ENCODE data around the gene CACNA2D3.

DNA sequence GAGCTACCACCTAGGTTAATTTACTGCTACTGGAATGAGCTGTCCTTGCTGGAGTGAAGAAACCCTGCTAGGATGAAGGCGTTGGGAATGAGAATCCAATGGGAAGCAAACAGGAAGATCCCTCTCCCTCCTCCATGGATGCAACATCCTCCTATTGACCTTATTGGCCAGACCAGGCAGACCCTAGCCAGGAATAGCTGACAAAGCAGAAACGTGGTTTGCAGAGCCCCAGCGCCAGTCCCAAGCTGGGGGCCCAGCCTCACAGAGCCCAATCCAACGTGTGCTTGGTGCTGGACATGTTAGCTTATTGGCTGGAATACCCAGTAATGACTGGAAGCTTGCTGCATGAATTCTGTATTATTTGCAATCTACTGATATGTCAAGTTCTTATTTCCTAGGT is 532.4 kb downstream of the CACNA2D3 start:
- TF ChIP-seq CTCF (IDR thresholded peaks at IDR 0.05) (no peak), POLR2A (IDR thresholded peaks at IDR 0.05) (no peak)

Measured in uterus (tissue), 2 donors.